ENCODE data around the gene ETS1. TPM values are rescaled to one million over a fixed set of nuclear protein-coding genes. Genes with fewer than 3 reads are reported as not detected.
A peak's percentile ranks its signal among the peaks of the same experiment; 100 is the strongest.

The ETS1 gene
- total RNA-seq, 4 donors from 2014 or later, result 72.4 to 211 (median 165) TPM

- no peak for TF ChIP-seq CTCF (IDR thresholded peaks at IDR 0.05)
- DNase-seq (ENCODE audit: low spot score), result no peak
- ATAC-seq (ENCODE audit: low FRiP score), result no peak
Observed at GRCh38 chr11:128572965-128573364, 14.4 kb downstream of the ETS1 start.

GRCh38 chr11:128570632-128571031 is 16.7 kb downstream of the ETS1 start:
- DNase-seq (ENCODE audit: low spot score) (no peak), ATAC-seq (ENCODE audit: low FRiP score) (no peak)
- no peak for TF ChIP-seq CTCF (IDR thresholded peaks at IDR 0.05)

GRCh38 chr11:128569291-128569690 is 18.1 kb downstream of the ETS1 start:
- TF ChIP-seq CTCF (IDR thresholded peaks at IDR 0.05), result no peak
- no peak for DNase-seq (ENCODE audit: low spot score)
- ATAC-seq (ENCODE audit: low FRiP score), result no peak

DNA sequence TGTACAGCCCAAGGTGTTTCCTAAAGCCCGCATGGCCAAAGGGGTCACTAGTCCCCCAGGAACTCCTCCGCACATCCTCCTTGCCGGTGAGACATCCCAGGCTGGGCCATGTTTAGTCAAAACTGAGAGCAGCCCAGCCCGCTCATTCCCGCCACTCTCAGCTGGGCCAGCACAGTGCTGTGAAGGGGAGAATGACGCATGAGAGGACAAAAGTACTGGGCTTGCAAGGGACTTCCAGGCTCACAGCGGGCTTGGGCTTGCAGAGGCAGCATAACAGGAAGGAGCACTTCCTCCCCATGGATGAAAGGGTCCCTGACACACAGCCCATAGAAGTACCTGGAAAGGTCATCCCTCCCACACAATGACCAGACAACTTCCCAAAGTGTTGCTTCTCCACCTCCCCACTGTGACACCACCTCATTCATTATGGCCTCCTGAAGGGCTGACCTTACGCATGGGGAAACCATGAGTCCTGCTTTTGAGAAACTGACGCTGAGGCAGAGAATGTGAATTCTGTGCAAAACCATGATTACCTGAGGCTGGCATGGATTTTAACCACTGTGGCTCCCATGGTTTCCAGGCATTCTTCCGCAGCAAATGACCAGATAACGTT is 19.1 kb downstream of the ETS1 start:
- peak; percentile 57 for ATAC-seq (ENCODE audit: low FRiP score)
- no peak for DNase-seq (ENCODE audit: low spot score)
- TF ChIP-seq CTCF (IDR thresholded peaks at IDR 0.05), result no peak

- no peak for TF ChIP-seq CTCF (IDR thresholded peaks at IDR 0.05)
- DNase-seq (ENCODE audit: low spot score) (no peak), ATAC-seq (ENCODE audit: low FRiP score) (no peak)
Observed at GRCh38 chr11:128567130-128567529, 20.2 kb downstream of the ETS1 start.

DNA sequence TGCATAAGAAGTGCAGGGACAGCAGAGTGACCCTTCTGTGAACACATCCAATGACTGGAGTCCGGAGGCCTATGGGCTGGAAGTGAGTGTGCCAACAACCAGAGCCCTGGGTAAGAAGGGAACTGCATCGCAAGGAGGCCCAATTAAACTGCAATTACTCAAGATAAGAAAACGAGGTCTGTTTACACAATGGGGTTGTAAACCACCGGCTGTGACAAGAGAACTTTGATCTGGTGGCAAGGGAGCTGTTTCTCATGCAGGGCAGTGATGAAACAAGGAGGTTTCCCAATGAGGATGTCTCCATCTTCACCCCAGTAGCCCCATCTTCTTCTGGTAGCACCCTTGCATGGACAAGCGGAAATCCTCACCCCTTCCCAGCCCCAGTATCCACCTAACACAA is 21.5 kb downstream of the ETS1 start:
- DNase-seq (ENCODE audit: low spot score), result no peak
- no peak for TF ChIP-seq CTCF (IDR thresholded peaks at IDR 0.05)
- ATAC-seq (ENCODE audit: low FRiP score), result no peak

GRCh38 chr11:128564642-128565245 is 22.6 kb downstream of the ETS1 start:
- ATAC-seq (ENCODE audit: low FRiP score) (no peak), DNase-seq (ENCODE audit: low spot score) (no peak)
- TF ChIP-seq CTCF (IDR thresholded peaks at IDR 0.05), result no peak
